ENCODE results near the gene FGF1.
A peak's percentile ranks its signal among the peaks of the same experiment; 100 is the strongest.

The FGF1 gene

GRCh38 chr5:142568283-142568995 is 117.5 kb downstream of the FGF1 start:
- DNase-seq = no peak

GRCh38 chr5:142561486-142562097 is 124.3 kb downstream of the FGF1 start:
- no peak for DNase-seq

GRCh38 chr5:142561029-142561428 is 124.9 kb downstream of the FGF1 start:
- no peak for DNase-seq

- no peak for DNase-seq
Observed at GRCh38 chr5:142552107-142552506, 133.8 kb downstream of the FGF1 start.

- peak; percentile 10 for DNase-seq
Observed at GRCh38 chr5:142551338-142552067, 134.4 kb downstream of the FGF1 start.

GRCh38 chr5:142550471-142550870 is 135.4 kb downstream of the FGF1 start:
- no peak for DNase-seq

- no peak for DNase-seq
Observed at GRCh38 chr5:142549834-142550233, 136.1 kb downstream of the FGF1 start.

GRCh38 chr5:142548739-142549275 is 137.1 kb downstream of the FGF1 start:
- DNase-seq = peak; percentile 91

- no peak for DNase-seq
Observed at GRCh38 chr5:142547445-142548380, 138.2 kb downstream of the FGF1 start.

GRCh38 chr5:142545650-142546322 is 140.1 kb downstream of the FGF1 start:
- DNase-seq = no peak

- DNase-seq = no peak
Observed at GRCh38 chr5:142544946-142545649, 140.8 kb downstream of the FGF1 start.

- no peak for DNase-seq
Observed at GRCh38 chr5:142544071-142544753, 141.7 kb downstream of the FGF1 start.

GRCh38 chr5:142542906-142543305 is 143.0 kb downstream of the FGF1 start:
- no peak for DNase-seq
